Activated naive CD4-positive, alpha-beta T cell treated with anti-CD3 and anti-CD28 coated beads, Interleukin-2, amount 50 U/mL, for 72 hours (primary cell): ENCODE measurements around the gene COX7A2. TPM values are rescaled to one million over a fixed set of nuclear protein-coding genes. Genes with fewer than 3 reads are reported as not detected.
A peak's percentile ranks its signal among the peaks of the same experiment; 100 is the strongest.

Experiments
- ATAC-seq, 2 donors: fragments of 150-1000 bp; cut with Tn5 transposase; 2 replicates each; pipeline ENCODE4 v1.10.0; 2021; ENCODE audit warnings: mild to moderate bottlenecking in 2 of 2, moderate library complexity in 2 of 2
- DNase-seq, 2 donors: peaks; one replicate each; pipeline ENCODE4 v3.0.0; 2021 to 2022; ENCODE audit warnings: low spot score in 2 of 2
- H3K27ac Mint-ChIP-seq, 2 donors: one replicate each; pipeline ENCODE4 v1.8.0; 2022; ENCODE audit warnings: mild to moderate bottlenecking in 2 of 2, mixed read lengths in 2 of 2
- H3K36me3 Mint-ChIP-seq, 2 donors: one replicate each; pipeline ENCODE4 v1.8.0; 2022; ENCODE audit warnings: mixed read lengths in 2 of 2
- H3K9me3 Mint-ChIP-seq, 2 donors: one replicate each; pipeline ENCODE4 v1.8.0; 2022; ENCODE audit warnings: mixed read lengths in 2 of 2
- total RNA-seq, 2 donors: library from RNA; stranded (reverse); gene quantifications; one replicate each; pipeline ENCODE4 v1.2.3, GENCODE V29; 2022

Gene COX7A2
- total RNA-seq, 2 donors from 2014 or later, result 362 to 486 TPM

DNA sequence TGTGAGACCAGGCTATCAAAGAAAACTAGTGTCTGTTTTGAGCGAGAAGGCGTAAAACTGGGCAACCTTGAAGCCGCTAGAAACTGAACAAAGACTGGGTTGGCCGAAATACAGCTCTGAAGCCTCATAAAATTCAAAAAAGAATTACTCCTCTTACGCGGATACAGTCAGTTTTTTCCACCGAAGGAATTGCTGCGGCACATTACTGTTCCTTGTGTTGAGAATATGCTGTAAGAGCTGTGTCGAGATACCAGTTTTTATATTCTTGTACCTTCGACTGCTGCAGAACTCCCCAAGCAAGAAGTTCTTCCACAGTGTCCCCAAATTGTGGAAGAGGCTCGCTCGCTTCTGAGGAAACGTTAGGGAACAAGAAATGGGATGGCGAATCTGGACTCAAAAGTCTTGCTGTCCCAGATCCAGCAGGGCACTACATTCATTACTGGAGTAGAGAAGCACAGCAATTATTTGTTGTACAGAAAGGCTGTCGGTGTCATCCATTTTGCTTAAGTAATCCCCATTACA, 523 bp upstream of the COX7A2 start:
- ATAC-seq, result no peak
- DNase-seq, result no peak
- peaks cover 15 to 28% of the 10 kb centered on the region in 2 donors for H3K36me3 Mint-ChIP-seq
- H3K27ac Mint-ChIP-seq, result peak overlapping the region; percentile 97 to 99
- no peaks in the 10 kb centered on the region for H3K9me3 Mint-ChIP-seq

- DNase-seq, result no peak
- Mint-ChIP-seq H3K9me3 (no peaks in the 10 kb centered on the region), H3K27ac (peak overlapping the region in 1 of 2 donors; percentile 46), H3K36me3 (peaks cover 10 to 23% of the 10 kb centered on the region in 2 donors)
- no peak for ATAC-seq
Measured at GRCh38 chr6:75236630-75237029, 7.0 kb downstream of the COX7A2 start.

GRCh38 chr6:75235271-75235670, 8.3 kb downstream of the COX7A2 start:
- no peak for DNase-seq
- H3K36me3 Mint-ChIP-seq, result peaks cover 10 to 12% of the 10 kb centered on the region in 2 donors
- H3K27ac Mint-ChIP-seq, result peak overlapping the region; percentile 11 to 50
- ATAC-seq, result no peak
- H3K9me3 Mint-ChIP-seq, result no peaks in the 10 kb centered on the region

DNA sequence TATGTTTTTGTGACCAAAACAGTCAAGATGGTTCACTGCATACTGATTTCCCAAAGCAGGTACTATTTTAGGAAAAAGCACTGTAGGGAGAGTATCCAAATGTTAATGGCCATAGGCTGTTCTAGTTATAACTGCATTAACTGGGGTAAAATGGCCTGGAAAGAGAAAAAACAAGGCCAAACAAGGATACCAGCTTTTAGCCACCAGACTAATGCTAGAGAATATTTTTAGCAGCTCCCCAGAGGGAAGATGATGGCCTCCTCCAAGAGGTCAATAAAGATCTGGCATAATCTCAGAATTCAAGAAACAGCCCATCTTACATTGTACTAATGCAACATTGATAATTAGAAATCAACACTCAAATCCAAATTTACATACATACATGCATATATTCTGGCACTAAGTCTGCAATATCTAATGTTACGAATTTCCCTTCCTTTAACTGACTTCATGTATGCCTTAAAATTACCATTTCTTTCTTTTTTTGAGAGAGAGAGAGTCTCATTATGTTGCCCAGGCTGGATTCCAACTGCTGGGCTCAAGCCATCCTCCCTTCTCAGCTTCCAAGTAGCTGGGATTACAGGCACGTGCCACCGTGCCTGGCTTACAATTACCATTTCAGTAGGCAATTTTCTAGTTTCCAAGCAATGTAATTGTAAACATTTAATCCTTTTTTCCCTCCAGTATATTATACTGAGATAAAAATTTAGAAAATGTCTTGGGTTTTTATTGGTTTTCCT, 9.3 kb downstream of the COX7A2 start:
- H3K27ac Mint-ChIP-seq, result no peak overlapping the region
- ATAC-seq, result no peak
- H3K9me3 Mint-ChIP-seq, result no peaks in the 10 kb centered on the region
- no peak for DNase-seq
- H3K36me3 Mint-ChIP-seq, result peaks cover 5% of the 10 kb centered on the region in 2 donors

DNA sequence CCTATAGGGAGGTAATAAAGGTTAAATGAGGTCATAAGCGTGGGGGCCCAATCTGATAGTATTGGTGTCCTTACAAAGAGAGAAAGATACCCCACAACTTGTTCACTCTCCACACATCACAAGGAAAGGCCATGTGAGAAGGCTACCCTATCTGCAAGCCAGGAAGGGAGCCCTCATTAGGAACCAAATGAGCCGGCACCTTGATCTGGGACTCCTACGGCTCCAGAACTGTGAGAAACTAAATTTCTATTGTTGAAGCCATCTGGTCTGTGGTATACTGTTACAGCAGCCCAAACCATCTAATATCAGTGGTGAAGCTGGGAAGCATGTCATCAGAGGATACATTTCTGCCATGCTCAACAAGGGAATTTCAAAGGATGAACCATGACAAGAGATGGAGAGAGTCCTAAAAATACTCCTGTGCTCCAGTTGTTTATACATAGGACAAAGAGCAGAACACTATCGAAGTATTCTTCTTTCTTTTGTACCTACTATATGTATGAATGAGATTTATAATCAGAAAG, 10.4 kb downstream of the COX7A2 start:
- Mint-ChIP-seq H3K9me3 (no peaks in the 10 kb centered on the region), H3K36me3 (peaks cover 0 to 4% of the 10 kb centered on the region in 2 donors), H3K27ac (no peak overlapping the region)
- no peak for ATAC-seq
- no peak for DNase-seq

DNA sequence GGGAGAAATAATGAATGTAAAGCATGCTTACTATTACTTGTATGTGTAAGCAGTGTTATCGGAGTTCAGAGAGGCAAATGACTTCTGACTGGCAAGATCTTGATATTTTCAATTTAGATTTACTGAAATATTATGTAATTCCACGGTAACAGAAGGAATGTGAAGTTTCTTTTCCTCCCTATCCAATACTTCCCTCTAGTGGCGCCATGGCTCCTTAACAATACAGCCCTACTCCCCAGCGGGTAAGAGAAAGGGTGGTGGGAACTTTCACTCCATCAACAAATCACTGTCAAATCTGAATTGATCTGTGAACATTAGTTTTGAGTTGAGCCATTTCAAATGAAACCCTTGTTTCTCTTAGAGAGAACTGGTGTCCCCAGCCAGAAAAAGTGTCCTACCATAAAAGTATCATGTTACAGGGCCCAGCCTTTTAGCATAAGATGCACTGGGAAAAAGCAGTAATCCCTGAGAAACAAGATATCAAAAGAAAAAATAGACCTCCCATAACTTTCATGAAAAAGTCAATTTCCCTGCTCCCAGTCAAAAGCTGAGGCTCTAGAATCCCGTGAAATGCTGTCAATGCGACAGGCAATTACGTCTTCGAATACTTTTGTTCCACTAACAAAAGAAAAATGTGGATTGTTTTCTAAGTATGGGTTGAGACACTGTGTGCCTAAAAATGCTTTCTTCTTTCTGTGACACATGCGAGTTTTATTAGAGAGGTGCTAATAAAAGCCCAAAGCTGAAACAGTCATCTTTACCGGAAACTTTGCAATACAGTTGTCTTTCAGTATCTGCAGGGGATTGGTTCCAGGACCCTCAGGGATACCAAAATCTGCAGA, 12.9 kb downstream of the COX7A2 start:
- DNase-seq, result no peak
- no peak overlapping the region for H3K27ac Mint-ChIP-seq
- H3K9me3 Mint-ChIP-seq, result no peaks in the 10 kb centered on the region
- H3K36me3 Mint-ChIP-seq, result no peaks in the 10 kb centered on the region
- ATAC-seq, result peak; percentile 37 to 48

DNA sequence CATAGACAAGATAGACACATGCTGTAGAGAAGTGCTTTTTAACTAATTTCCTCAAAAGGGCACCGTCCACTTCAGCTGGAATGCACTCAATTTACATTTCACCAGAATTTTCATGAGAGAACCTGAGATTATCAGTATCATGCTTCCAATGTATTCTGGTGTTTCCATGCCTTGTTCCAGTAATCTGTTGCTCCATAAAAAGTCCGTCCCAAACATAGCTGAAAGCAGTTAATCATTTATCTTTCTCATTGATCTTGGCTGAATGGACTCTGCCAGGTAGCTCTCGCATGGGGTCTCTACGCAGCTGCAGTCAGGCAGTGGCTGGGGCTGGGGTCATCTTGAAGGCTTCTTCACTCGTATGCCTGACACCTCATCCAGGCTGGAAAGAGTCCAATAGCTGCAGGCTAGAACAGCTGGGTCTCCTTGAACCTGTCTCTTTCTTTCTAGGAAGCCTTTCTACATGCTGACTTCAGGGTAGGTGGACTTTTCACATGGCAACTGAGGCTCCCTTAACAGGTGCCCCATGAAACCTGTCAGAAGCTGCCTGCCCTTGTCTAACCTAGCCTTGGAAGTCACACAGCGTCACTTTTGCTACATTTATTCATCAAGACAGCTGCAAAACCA, 19.2 kb downstream of the COX7A2 start:
- Mint-ChIP-seq H3K36me3 (no peaks in the 10 kb centered on the region), H3K27ac (no peak overlapping the region), H3K9me3 (no peaks in the 10 kb centered on the region)
- ATAC-seq (no peak), DNase-seq (no peak)

DNA sequence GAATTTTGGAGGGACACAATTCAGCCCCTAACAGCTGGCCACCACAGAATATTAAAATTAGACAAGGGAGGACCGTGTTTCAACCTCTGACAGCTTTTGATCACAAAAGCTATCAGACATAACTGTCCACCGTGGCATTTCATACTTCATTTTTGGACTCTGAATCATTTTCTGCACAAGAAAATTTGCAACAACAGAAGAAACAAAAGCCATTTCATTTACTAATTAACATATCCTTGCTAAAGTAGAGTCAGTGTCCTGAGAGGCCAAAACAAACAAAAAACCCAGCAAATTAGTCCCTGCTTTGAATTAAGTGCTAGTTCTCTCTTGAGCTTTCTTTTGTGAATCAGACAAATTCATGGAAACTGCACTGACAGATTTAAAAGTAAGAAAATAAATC, 20.2 kb downstream of the COX7A2 start:
- DNase-seq (no peak), ATAC-seq (no peak)
- Mint-ChIP-seq H3K9me3 (no peaks in the 10 kb centered on the region), H3K27ac (no peak overlapping the region), H3K36me3 (no peaks in the 10 kb centered on the region)

DNA sequence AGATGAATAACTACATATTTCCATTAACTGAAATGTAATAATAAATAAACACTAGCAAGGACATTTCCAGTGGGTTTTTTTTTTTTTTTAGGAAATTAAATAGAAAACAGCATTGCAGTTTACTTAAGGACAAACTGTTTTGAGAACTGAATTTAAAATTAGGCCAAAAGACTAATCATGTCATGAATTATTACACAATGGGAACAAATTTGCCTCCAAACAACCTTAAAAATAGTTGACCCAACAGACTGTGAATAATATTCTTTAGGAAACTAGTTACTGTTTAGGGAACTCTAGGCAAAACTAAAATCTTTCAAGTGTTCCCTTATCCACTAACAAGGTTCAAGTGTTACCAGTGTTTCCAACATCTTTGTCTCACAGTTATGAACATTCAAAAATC, 21.3 kb downstream of the COX7A2 start:
- ATAC-seq (no peak), DNase-seq (no peak)
- no peaks in the 10 kb centered on the region for H3K36me3 Mint-ChIP-seq
- no peaks in the 10 kb centered on the region for H3K9me3 Mint-ChIP-seq
- H3K27ac Mint-ChIP-seq, result no peak overlapping the region

DNA sequence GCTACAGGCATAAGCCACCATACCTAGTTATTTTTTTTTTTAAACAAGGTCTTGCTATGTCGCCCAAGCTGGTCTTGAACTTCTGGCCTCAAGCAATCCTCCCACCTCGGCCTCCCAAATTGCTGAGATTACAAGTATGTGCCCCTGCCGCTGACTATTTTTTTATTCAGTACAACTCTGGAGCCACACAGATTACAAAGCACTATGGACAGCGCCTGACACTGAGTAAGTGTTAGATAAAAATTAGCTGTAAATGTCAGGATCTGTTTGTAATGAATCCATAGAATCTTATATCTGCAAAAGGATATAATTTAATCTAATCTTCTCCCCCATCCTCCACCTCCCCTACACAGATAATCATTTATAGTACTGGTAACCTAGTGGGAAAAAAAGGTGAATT, 22.5 kb downstream of the COX7A2 start:
- no peaks in the 10 kb centered on the region for H3K36me3 Mint-ChIP-seq
- ATAC-seq, result no peak
- DNase-seq, result no peak
- H3K9me3 Mint-ChIP-seq, result no peaks in the 10 kb centered on the region
- H3K27ac Mint-ChIP-seq, result no peak overlapping the region

GRCh38 chr6:75220357-75220756, 23.2 kb downstream of the COX7A2 start:
- H3K9me3 Mint-ChIP-seq, result no peaks in the 10 kb centered on the region
- no peak for DNase-seq
- no peaks in the 10 kb centered on the region for H3K36me3 Mint-ChIP-seq
- no peak for ATAC-seq
- H3K27ac Mint-ChIP-seq, result no peak overlapping the region

GRCh38 chr6:75219263-75219662, 24.3 kb downstream of the COX7A2 start:
- DNase-seq (no peak), ATAC-seq (no peak)
- Mint-ChIP-seq H3K27ac (no peak overlapping the region), H3K9me3 (no peaks in the 10 kb centered on the region), H3K36me3 (no peaks in the 10 kb centered on the region)

DNA sequence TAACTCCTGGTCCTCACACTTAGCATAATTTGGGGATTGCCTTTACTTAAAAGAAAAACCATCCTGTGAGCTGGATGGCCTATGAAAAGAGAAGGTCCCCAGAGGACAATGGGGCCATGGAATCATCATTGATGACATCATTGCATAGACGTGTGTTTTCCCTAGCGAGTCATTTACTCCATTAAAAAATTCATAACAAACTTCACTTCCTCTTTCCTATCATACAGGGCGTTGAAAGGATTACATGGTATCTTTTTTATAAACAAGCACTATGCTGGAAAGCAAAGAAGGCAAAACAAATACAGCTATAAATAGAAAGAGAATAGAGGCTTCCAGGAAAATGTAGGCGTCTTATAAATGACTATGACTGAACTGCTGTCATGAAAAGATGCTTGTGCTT, 26.4 kb downstream of the COX7A2 start:
- peak in 1 of 2 donors; percentile 71 for ATAC-seq
- Mint-ChIP-seq H3K36me3 (no peaks in the 10 kb centered on the region), H3K9me3 (no peaks in the 10 kb centered on the region), H3K27ac (no peak overlapping the region)
- DNase-seq, result no peak

DNA sequence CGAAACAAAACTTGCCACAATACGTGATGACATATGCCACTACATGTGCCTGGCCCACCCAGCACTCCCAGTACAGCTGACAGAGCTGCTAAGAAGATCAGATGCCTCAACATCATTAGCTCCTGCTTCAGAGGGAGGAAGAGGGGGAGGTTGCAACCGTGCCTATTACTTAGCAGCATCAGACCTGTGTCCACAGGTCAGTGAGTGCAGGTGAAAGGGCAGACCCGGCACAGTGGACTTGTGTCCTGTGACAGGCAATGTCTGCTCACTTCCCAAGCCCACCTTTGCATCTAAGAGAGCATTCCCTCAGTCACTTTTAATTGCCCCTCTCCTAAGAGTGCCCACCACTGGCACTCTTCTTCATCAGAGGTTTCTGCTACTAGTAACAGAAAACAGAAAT, 28.3 kb downstream of the COX7A2 start:
- no peaks in the 10 kb centered on the region for H3K36me3 Mint-ChIP-seq
- ATAC-seq (no peak), DNase-seq (no peak)
- no peak overlapping the region for H3K27ac Mint-ChIP-seq
- no peaks in the 10 kb centered on the region for H3K9me3 Mint-ChIP-seq

DNA sequence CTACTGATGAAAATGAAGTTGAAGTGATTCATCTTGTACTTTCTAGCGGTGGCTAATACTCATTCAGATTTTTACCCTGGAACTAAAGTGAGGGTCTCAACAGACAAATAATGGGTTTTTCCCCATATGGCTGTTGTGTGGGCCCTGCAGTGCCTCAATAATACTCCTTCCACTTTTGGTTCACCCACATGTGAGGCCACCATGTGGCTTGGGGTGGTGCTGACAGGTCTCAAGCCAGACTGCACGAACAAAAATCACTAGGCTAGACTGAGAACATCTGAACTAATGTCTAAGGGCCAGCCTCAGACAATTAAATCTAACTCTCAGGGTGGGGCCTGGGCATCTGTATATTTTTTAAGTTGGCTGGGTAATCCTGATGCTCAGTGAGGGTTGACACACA, 29.9 kb downstream of the COX7A2 start:
- H3K9me3 Mint-ChIP-seq, result no peaks in the 10 kb centered on the region
- no peaks in the 10 kb centered on the region for H3K36me3 Mint-ChIP-seq
- DNase-seq (no peak), ATAC-seq (no peak)
- no peak overlapping the region for H3K27ac Mint-ChIP-seq

DNA sequence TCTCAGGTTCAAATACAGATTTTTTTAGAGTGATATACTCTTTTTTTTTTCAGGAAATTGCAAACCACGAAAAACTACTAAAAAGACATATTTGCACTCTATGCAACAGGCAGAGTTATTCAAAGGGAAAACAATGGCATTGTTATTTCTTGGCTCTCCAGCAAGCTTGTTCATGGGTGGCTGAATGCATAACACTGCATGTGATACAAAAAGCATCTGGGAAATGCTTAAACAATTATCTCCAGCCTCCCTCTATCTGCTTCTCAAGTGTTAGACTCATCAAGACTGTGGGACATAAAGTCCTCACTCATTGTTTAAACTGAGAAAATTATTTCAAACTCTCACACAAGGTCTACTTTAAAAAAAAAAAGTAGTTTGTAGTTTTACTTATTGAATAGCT, 30.5 kb downstream of the COX7A2 start:
- no peak overlapping the region for H3K27ac Mint-ChIP-seq
- DNase-seq (no peak), ATAC-seq (no peak)
- H3K9me3 Mint-ChIP-seq, result no peaks in the 10 kb centered on the region
- H3K36me3 Mint-ChIP-seq, result no peaks in the 10 kb centered on the region
